HL-60 (cell line): ENCODE data around the gene CALR3.

Experiments used
- DNase-seq, 2 experiments: peaks; one replicate each; pipeline ENCODE4 v3.0.0-alpha.2; 2010 to 2020; ENCODE audit warnings: low read depth in 1 of 2, low spot score in 1 of 2
- H3K27ac ChIP-seq: fragments of 250-450 bp; sonication (Bioruptor Pico); replicated peaks from 2 replicates; pipeline ENCODE4 v1.5.1; 2020; ENCODE audit warnings: mild to moderate bottlenecking, moderate library complexity
- H3K27me3 ChIP-seq: fragments of 250-450 bp; sonication (Bioruptor Pico); 2 replicates; pipeline ENCODE4 v1.5.1; 2021; ENCODE audit warnings: mild to moderate bottlenecking, moderate library complexity; ENCODE audit not compliant: insufficient read depth, poor library complexity, severe bottlenecking
- H3K4me3 ChIP-seq: replicated peaks from 2 replicates; pipeline ENCODE4 v1.5.1; 2011; ENCODE audit warnings: mild to moderate bottlenecking, control low read depth, low read length; ENCODE audit not compliant: insufficient read depth
- CTCF ChIP-seq: IDR thresholded peaks from one replicate; pipeline ENCODE4 v1.5.1; 2011; ENCODE audit warnings: low read length, control low read depth, inconsistent platforms; ENCODE audit not compliant: insufficient read depth
- GABPA ChIP-seq: IDR thresholded peaks from 2 replicates; pipeline ENCODE4 v1.6.1; 2012; ENCODE audit warnings: low read depth
- SPI1 ChIP-seq: IDR thresholded peaks from 2 replicates; pipeline ENCODE4 v1.6.1; 2012; ENCODE audit warnings: low read depth, mild to moderate bottlenecking, borderline replicate concordance
- TF ChIP-seq, protein P1 (sequence below): IDR thresholded peaks from 2 replicates; pipeline ENCODE4 v1.6.1; 2012; ENCODE audit warnings: low read depth; ENCODE audit not compliant: insufficient replicate concordance

Gene CALR3

GRCh38 chr19:16429066-16429758, 66.8 kb downstream of the CALR3 start:
- no peaks in the 10 kb centered on the region for H3K27me3 ChIP-seq
- H3K4me3 ChIP-seq, result no peak overlapping the region
- TF ChIP-seq CTCF (no peak), SPI1 (no peak), GABPA (no peak)
- TF ChIP-seq, protein P1, sequence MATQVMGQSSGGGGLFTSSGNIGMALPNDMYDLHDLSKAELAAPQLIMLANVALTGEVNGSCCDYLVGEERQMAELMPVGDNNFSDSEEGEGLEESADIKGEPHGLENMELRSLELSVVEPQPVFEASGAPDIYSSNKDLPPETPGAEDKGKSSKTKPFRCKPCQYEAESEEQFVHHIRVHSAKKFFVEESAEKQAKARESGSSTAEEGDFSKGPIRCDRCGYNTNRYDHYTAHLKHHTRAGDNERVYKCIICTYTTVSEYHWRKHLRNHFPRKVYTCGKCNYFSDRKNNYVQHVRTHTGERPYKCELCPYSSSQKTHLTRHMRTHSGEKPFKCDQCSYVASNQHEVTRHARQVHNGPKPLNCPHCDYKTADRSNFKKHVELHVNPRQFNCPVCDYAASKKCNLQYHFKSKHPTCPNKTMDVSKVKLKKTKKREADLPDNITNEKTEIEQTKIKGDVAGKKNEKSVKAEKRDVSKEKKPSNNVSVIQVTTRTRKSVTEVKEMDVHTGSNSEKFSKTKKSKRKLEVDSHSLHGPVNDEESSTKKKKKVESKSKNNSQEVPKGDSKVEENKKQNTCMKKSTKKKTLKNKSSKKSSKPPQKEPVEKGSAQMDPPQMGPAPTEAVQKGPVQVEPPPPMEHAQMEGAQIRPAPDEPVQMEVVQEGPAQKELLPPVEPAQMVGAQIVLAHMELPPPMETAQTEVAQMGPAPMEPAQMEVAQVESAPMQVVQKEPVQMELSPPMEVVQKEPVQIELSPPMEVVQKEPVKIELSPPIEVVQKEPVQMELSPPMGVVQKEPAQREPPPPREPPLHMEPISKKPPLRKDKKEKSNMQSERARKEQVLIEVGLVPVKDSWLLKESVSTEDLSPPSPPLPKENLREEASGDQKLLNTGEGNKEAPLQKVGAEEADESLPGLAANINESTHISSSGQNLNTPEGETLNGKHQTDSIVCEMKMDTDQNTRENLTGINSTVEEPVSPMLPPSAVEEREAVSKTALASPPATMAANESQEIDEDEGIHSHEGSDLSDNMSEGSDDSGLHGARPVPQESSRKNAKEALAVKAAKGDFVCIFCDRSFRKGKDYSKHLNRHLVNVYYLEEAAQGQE, result no peak
- H3K27ac ChIP-seq, result no peak overlapping the region
- DNase-seq, result no peak
